ENCODE measurements around the gene DCD.

DNA sequence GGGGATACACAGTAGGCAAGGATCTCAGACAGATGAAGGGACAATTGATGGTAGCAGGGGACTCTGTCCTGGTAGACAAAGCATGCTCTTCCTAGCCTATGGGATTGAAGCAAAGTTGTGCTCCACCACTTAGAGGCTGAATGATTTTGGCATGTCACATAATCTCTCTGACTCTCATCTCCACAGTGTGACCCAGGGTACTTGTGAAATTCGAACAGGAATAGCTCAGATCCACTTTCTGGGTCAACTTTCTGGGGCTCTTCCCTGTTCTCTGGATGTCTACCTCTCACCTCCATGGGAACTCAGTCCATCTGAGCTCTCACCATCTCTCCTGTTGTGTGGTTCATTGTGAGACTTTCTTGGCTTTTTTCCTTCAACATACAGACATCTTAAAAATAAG is 1.7 kb upstream of the DCD start:
- TF ChIP-seq STAT6 (CRISPR knock-in tag; IDR thresholded peaks at IDR 0.05) (no peak), POLR2AphosphoS5 (IDR thresholded peaks at IDR 0.05; ENCODE audit: control insufficient read depth, insufficient read depth, low read depth, low read length) (no peak), CTCF (IDR thresholded peaks at IDR 0.05 in 2 of 3, conservative IDR thresholded peaks at IDR 0.05 in 1 of 3; ENCODE audit: insufficient read depth in 2 of 3, low read depth in 1 of 3, low read length in 3 of 3) (no peak), MTA2 (IDR thresholded peaks at IDR 0.05; ENCODE audit: low read depth) (no peak), POLR3G (IDR thresholded peaks at IDR 0.05; ENCODE audit: extremely low read depth, insufficient read length, insufficient replicate concordance) (no peak), KDM1A (IDR thresholded peaks at IDR 0.05) (no peak), HDAC6 (IDR thresholded peaks at IDR 0.05; ENCODE audit: low read depth, low read length) (no peak), ZNF639 (CRISPR knock-in tag; conservative IDR thresholded peaks at IDR 0.05 in 1 of 2, IDR thresholded peaks at IDR 0.05 in 1 of 2) (no peak)
- TF ChIP-seq, protein P1, sequence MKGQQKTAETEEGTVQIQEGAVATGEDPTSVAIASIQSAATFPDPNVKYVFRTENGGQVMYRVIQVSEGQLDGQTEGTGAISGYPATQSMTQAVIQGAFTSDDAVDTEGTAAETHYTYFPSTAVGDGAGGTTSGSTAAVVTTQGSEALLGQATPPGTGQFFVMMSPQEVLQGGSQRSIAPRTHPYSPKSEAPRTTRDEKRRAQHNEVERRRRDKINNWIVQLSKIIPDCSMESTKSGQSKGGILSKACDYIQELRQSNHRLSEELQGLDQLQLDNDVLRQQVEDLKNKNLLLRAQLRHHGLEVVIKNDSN (CRISPR knock-in tag; IDR thresholded peaks at IDR 0.05) = no peak
